Keratinocyte (primary cell): ENCODE data around the gene RYR1.

Source experiments
- EZH2 ChIP-seq: IDR thresholded peaks from one replicate; pipeline ENCODE4 v1.6.1; 2012; ENCODE audit warnings: inconsistent platforms, mild to moderate bottlenecking, low read length, moderate library complexity
- TF ChIP-seq, protein P1 (sequence below), 3 experiments: IDR thresholded peaks in 1 of 3; conservative IDR thresholded peaks in 1 of 3; optimal IDR thresholded peaks in 1 of 3; 2 replicates in 2 of 3; 3 replicates in 1 of 3; pipeline versions ENCODE3 to v1.5.1; 2011; ENCODE audit warnings: low read length in 3 of 3, mild to moderate bottlenecking in 3 of 3, moderate library complexity in 2 of 3, control low read depth in 1 of 3, inconsistent platforms in 1 of 3; ENCODE audit not compliant: insufficient read depth in 2 of 3; ENCODE audit errors: extremely low read depth in 1 of 3

DNA sequence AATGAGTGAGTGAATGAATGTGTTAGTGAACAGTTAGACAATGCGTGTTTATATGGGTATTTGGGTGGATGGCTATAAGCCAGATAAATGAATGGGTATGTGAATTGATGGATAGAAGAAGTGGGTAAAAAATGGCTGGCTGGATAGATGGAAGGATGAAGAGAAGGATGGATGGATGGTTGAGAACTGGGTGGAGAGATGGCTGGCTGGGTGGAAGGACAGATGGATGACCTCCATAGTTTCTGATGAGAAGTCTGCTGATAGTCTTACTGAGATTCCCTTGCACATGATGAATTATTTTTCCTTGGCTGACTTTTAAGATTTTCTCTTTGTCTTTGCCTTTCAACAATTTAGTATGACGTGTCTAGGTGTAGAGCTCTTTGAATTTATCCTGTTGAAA is 57.4 kb downstream of the RYR1 start:
- TF ChIP-seq, protein P1, sequence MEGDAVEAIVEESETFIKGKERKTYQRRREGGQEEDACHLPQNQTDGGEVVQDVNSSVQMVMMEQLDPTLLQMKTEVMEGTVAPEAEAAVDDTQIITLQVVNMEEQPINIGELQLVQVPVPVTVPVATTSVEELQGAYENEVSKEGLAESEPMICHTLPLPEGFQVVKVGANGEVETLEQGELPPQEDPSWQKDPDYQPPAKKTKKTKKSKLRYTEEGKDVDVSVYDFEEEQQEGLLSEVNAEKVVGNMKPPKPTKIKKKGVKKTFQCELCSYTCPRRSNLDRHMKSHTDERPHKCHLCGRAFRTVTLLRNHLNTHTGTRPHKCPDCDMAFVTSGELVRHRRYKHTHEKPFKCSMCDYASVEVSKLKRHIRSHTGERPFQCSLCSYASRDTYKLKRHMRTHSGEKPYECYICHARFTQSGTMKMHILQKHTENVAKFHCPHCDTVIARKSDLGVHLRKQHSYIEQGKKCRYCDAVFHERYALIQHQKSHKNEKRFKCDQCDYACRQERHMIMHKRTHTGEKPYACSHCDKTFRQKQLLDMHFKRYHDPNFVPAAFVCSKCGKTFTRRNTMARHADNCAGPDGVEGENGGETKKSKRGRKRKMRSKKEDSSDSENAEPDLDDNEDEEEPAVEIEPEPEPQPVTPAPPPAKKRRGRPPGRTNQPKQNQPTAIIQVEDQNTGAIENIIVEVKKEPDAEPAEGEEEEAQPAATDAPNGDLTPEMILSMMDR (optimal IDR thresholded peaks at IDR 0.05 in 1 of 3, IDR thresholded peaks at IDR 0.05 in 1 of 3, conservative IDR thresholded peaks at IDR 0.05 in 1 of 3; ENCODE audit: extremely low read depth in 1 of 3, insufficient read depth in 2 of 3, low read length in 3 of 3): no peak
- TF ChIP-seq EZH2: no peak
